AG09319 (cell line): ENCODE measurements around the gene PXDC1.

Source experiments
- DNase-seq: peaks from one replicate; pipeline ENCODE4 v3.0.0-alpha.2; 2010; ENCODE audit warnings: low read depth; ENCODE audit errors: extremely low read depth
- TF ChIP-seq, protein P1 (sequence below): IDR thresholded peaks from 2 replicates; pipeline ENCODE4 v1.5.1; 2011; ENCODE audit warnings: low read depth, mild to moderate bottlenecking, inconsistent platforms, low read length, moderate library complexity

PXDC1 gene, protein sequence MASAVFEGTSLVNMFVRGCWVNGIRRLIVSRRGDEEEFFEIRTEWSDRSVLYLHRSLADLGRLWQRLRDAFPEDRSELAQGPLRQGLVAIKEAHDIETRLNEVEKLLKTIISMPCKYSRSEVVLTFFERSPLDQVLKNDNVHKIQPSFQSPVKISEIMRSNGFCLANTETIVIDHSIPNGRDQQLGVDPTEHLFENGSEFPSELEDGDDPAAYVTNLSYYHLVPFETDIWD

DNA sequence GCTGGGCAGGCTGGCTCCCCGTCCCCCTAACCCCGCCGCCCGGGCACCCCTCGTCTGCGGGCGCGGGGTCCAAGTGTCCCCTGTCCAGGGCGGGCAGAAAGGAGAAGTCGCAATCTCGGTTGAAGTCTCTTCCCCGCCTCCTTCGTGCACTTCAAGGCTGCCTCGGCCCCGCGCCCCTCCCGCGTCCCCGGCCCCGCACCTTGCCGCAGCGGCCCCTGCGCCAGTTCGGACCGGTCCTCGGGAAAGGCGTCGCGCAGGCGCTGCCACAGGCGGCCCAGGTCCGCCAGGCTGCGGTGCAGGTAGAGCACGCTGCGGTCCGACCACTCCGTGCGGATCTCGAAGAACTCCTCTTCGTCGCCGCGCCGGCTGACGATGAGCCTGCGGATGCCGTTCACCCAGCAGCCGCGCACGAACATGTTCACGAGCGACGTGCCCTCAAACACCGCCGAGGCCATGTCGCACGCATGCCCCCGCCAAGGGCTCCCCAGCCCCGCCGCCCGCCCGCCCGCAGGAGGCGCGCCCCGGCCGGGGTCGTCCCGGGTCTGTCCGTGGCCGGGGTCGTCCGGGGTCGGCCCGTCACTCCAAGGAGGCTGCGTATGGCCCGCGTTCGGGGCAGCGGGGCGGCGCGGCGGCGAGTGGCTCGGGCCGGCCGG is at the start of gene PXDC1:
TSS of gene PXDC1 (minus strand) at position 637 of the 653 bp plus-strand sequence. CDS start at position 455, 182 bp downstream.
- TF ChIP-seq, protein P1, sequence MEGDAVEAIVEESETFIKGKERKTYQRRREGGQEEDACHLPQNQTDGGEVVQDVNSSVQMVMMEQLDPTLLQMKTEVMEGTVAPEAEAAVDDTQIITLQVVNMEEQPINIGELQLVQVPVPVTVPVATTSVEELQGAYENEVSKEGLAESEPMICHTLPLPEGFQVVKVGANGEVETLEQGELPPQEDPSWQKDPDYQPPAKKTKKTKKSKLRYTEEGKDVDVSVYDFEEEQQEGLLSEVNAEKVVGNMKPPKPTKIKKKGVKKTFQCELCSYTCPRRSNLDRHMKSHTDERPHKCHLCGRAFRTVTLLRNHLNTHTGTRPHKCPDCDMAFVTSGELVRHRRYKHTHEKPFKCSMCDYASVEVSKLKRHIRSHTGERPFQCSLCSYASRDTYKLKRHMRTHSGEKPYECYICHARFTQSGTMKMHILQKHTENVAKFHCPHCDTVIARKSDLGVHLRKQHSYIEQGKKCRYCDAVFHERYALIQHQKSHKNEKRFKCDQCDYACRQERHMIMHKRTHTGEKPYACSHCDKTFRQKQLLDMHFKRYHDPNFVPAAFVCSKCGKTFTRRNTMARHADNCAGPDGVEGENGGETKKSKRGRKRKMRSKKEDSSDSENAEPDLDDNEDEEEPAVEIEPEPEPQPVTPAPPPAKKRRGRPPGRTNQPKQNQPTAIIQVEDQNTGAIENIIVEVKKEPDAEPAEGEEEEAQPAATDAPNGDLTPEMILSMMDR = no peak
- DNase-seq = no peak

DNA sequence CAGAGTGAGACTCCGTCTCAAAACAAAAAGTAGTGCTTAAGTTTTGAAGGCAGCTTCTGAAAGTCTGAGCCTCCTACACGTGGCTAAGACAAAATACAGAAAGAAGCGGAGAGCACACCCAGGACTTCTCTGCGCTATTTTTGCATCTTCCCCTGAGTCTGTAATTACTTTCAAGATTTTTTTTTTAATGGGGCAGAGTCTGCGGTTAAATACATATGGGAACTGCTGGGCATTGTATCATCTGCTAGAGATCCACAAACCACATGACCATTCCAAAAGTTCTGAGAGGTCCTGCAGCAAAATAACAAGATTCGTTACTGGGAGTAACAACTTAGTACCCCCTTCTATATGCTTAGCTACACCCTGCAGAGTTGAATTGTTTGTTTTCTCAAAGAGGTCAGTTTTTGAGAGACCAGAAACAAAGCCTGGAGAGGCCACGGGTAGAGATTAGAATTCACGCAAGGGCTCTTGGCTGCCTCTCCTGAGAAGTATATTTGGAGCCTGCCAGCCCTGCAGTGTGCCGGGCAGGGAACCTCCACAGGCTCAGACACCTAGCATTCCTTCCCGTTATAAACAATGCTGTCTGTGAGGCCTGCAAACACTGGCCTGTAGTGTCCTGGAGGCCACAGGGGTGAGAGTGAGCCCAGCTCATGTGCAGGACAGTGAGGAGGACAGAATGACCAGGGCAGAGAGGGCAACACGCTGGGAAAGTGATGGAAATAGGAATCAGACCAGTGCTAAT is 49.5 kb upstream of the PXDC1 start:
- no peak for DNase-seq
- TF ChIP-seq, protein P1 = no peak

DNA sequence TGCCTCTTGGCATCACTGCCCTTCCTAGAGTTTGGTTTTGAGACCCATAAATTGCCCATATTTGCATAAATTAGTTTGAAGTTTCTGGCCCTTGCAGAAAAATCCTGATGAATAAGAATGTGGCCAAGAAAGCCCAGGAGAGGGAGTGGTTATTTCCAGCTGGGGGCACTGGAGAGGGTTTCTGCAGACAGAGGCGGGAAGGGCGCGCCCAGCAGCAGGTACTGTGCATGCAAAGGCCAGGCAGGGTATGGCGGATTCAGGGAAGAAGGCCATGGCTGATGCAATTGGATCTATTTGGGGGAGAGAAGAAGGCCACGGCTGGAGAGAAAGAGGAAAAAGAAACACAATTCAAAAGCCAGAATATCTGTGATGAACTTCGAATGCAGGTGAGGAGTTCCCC is 48.2 kb upstream of the PXDC1 start:
- TF ChIP-seq, protein P1 = no peak
- no peak for DNase-seq

DNA sequence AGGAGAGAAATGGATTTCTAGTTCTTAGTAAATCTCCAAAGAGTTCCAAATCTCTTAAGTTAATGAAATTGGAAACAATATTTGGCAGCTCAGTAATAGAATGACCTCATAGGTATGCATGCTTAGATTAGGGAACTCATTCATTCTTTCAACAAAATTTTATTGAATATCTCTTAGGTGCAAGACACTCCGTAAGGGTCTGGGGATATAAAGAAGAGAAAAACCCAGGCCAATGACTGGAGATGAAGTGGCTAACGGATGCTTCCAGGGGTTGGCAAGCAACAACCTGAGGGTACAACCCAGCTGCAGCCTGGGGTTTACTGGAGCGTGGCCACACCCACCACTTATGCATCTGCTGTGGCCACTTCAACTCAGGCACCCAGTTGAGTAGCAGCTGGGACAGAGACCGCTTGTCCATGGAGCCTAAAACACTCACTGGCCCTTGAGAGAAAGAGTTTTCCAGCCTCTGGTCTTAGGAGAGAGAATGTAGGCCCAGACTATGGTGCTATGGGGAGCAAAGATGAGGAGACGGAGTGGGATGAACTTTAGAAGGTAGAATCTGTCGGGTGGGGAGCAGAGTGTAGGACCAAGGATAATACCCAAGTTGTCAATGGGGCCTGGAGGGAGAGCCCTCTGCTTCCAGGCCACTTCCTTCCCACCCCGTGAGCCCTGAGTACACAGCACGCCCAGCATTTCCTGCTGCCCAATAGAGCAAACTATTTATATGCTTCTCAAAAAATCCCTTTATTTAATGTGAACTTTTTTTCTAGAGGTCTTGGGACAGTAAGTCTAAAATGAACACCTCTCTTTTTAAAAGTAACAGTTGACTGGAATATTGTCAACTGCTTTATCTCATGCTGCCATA is 46.8 kb upstream of the PXDC1 start:
- TF ChIP-seq, protein P1 = no peak
- no peak for DNase-seq

DNA sequence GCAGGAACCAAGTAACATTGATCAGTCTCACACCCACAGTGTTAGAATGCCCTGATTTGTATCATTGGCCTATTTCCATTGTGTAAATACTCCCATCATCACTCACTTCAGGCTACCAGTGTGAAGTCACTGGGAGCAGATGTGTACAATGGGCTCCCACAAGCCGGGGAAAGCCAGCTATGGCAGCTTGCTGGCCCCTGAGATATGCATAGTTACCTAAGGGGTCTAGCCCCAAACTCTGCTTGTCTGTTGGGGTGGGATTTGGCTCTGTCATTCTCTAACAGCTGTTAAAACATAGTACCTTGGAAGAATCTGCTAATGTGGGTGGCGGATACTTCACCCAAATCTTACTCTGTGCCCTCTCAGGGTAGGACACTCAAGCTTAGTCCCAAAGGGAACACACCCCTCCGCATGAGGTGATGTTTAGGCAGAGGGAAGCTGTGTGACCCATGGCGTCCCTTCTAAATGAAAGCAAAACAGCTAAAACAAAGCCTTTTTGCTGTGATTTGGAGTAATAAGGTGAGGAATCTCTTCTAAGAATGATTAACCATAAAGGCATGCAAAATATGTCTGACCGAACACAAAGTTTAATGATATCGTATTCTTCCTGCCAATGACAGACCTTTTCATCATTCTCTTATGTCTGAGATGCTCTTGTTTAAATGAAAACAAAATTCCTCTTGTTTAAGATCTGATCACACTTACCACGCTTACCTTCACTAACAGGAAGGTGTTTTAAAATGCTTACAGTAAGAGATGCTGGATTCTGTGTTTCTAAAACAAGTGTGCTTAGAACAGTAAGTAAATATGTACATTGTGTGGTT is 45.9 kb upstream of the PXDC1 start:
- TF ChIP-seq, protein P1 = no peak
- DNase-seq = no peak

DNA sequence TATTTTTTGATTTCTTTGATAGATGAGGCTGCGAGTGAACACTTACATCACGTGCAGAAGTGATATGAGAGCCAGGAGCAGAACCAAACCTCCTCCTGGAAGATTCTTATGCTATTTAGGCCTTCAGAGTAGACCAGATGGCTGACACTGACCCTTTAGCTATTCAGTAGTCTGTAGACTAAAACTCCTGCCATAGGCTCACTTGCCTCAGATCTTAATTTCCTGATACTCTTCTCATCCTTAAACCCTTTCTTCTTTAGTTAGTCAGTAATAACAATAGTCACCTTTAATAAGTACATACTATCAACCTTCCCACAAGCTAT is 45.2 kb upstream of the PXDC1 start:
- DNase-seq = no peak
- TF ChIP-seq, protein P1 = no peak
